HuH-7.5 (cell line): Measurements from ENCODE around the gene ZMYND10.
"Not testable (repeated sequence)": the region's sequence is repeated elsewhere in the genome, so short reads cannot be mapped to it uniquely, and the experiment has no call there.

ENCODE experiments used
- DNase-seq: peaks from one replicate; pipeline ENCODE4 v3.0.0; 2011; ENCODE audit warnings: low spot score

ZMYND10 gene

DNA sequence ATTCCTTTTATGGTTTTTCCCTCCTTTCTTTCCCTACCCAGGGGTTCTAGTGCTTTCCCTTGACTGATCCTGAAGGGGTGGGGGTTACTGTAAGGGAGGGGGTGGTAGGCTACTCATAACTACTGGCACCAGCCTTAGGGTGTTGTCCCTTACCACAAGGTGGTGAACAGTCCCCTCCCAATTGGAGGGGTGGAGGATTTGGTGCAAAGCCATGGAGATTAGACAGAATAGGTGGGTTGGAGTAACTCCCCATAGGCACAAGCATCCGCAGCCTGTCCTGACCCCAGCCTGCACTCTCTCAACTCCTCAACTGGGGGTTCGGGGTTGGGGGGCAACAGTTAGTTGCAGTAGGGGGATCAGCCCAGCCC is 20.4 kb downstream of the ZMYND10 start:
- no peak for DNase-seq

DNA sequence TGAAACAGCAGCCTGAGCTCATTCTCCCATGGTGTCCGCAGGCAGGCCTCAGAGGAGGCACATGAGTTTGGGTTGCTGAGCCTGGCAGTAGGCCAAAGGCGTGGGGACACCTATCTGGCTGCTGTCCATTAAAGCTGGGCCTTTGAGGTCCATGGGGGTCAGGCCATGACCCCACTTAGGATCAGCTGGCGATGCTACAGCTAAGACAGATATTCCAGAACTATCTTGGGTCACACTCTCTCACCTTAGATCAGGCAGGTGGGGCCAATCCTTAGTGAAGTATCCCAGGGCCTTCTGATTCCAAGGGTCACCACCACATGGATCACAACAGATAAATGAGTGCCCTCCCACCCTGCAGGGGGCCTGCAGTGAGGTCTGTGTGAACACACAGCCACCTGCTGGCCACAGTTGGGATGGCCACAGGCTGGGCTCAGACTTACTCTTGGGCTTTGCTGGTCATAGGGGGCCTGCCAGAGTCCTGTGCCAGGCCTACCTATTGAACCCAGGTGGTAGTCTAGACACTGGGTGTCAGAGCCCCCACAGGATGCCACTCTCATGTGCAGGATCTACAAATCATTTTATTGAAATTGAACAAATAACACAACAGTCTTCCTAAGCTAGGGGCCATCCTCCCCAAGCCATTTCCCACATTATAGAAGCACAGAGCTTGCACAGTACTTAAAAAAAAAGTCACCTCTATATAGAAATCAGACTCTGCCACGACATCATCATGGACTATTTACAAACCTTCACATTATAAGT is 21.0 kb downstream of the ZMYND10 start:
- DNase-seq = peak; percentile 90

DNA sequence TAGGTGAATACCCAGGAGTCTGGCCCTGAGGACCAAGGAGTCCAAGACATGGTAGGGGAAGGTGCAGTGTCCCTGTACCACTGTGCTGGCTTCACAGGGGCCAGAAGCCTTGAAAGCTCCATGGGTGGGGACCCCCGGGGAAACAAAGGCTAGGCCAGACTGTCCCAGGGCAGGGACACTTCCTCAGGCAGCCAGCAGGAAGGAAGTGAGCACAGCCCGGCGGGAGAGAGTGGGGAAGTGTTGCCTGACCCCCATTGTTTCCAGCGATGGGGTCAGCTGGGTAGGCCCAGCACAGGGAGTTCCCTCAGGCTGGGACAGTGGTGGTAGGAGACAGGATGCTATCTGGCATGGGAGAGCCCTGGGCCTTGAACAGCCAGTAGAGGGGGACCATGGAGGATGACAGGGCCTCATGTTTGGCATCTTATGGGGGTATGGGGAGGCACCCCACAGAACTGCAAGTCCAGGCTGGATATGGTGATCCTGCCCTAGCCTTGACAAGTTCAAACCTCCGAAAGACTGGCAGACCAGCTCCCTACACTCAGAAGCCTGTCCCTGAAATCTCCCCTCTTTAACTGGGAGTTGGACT is 21.8 kb downstream of the ZMYND10 start:
- DNase-seq = no peak

DNA sequence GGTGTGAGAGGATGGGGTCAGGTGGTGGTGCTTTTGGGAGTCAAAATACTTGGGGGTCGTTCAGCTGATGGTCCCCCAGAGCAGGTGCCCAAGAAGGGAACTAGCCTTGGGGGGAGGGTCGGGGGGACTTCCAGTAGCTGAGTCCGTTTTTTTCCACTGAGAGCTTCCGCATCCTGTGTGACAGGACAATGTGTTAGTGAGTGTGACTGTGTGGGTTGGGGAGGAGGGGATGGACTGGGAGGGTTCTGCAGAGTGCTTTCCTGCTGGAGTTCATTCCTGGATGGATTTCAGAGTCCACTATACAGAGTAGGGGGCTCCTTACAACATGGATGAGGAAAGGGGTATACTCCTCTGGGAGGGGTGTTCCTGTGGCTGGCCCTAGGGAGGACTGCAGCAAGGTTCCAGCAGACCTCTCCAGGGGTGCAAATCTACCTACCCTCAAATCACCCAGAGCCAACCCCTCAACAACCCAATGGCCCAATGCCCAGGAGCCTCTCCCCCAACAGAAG is 22.4 kb downstream of the ZMYND10 start:
- no peak for DNase-seq

DNA sequence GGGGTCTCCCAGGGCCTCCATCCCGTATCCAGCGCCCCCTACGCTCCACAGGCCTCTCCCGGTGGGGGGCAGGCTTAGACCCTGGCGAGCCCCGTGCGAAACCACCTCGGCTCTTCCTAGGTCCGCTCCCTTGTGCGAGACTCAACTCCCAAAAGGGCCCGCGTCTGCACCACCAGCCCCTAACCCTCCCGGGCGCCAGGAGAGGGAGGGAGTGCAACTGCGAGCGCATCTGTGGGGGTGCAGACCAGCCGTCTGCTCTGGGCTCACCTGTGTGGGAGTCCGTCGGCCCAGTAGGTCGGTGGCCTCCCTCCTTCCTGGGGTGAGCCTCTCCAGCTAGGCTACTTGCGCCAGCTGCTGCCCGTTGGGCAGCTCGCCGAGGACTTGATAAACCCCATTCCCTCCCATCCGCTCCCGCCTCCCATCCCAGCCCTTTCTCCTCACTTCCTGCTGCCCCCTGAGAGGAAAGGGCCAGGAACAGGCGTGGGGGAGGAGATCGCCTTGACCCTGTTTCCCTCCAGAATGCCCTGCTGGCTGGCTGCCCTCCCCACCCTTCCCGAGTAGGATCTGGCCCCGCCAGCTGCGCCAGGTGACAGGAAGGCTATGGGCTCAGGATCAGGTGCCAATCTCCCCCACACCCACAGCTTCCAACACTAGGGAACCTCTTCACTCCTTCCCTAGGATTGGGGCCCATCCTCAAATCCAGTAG is 23.0 kb downstream of the ZMYND10 start, which contains the start of gene HYAL2:
TSS of gene HYAL2 (minus strand) at position 360 of the 706 bp plus-strand sequence. CDS start 2,256 bp downstream, outside the sequence.
- DNase-seq = no peak

DNA sequence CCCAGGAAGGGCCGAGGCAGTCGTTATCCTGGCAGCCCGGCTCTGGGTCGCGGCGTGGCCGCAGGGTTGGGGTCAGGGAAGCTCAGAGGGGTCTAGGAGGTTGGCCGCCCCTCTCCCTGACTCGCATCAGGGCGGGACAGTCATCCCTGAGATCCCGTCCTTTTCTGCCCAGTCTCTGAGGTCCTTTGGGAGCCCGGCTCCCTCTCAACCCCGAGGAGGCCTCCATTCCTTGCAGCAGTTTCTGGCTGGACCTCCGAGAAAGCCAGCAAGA is 23.5 kb downstream of the ZMYND10 start:
- DNase-seq = no peak

DNA sequence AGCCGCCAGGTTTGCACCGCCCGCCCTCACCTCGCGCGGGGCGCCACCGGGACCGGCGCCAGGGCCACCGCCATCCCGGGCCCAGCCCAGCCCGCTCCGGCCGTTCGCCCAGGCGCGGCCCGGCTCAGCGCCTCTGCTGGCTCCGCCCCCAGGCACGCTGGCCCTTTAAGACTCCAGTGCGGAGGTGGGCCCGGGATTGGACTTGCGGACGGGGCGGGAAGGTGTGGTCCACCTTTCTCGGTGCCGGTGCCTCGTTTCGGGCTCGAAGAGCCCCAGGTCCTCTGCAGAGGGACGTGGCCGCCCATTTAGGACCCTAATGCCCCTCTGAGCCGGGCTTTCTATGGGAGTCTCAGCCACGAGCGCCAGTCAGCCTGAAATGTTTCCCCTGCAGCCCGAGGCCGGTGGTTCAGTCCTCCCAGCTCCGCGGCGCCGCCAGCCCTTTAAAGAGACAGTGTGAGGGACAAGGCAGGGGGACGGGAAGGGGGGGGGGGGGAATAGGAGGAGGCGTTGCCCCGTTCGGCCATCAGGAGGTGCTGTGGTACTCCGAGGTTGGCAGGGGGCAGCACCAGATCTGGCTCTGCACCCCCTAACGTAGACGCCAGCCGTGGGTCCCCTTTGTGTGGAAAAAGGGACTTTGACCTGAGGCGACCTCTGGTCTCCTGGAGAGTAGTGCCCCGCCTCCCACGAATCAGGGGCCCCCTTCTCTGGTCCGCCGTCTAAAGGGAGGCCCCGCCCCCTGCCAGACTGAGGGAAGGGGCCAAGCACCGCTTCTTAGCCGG is 24.0 kb downstream of the ZMYND10 start:
- DNase-seq = peak; percentile 90

DNA sequence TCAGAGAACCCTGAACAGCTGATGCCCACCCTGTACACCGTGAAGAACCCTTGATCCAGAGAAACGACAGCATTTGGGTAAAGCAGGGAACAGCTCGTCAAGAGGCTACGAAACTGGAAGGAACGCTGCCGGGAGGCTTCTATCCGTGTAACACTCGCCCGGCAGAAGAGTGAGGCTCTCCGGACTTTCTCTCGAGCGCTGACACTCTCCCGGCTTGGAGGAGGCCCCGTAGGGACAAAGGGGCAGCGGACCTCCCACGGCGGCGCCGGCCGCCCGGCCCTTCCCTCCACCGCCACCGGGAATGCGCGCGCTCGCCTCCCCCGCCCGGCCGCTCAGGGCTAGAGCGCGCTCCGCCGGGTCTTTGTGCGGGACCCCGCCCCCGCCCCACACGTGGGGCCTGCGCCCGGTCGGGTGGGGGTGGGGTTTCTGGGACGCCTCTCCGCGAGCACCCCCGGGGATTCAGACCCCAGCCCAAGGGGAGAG is 24.6 kb downstream of the ZMYND10 start:
- DNase-seq = peak; percentile 87

DNA sequence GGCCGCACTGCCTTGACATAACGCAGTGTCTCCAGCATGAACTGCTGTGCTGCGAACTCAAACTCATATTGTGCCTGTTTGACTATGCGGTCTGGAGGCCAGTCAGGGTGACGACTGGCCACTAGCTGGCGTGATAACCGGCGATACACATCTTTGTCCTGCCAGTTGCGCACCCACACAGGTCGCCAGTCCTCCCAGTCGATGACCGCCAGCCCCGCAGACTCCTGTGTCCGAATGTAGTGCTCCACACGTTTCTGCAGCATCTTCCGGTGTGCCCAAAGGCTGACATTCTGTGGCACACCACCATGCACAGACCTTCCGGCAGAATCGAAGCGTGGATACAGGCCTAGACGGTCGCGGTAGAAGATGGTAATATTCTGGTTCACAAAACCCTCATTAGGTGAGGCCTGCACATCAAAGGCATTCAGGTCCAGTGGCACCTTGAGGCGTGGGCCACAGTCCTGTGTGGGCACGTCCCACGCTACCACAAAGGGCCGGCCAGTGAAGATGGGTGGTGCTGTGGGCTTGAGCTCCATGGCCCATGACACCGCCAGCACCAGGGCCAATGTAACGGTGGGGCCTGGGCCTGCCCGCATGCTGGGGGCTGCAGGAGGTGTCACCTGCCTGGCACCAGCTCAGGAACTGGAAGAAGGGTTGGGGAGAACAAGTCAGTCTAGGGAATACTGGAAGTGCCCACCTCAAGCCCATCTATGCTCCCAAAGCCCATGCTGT is 25.5 kb downstream of the ZMYND10 start:
- DNase-seq = no peak

DNA sequence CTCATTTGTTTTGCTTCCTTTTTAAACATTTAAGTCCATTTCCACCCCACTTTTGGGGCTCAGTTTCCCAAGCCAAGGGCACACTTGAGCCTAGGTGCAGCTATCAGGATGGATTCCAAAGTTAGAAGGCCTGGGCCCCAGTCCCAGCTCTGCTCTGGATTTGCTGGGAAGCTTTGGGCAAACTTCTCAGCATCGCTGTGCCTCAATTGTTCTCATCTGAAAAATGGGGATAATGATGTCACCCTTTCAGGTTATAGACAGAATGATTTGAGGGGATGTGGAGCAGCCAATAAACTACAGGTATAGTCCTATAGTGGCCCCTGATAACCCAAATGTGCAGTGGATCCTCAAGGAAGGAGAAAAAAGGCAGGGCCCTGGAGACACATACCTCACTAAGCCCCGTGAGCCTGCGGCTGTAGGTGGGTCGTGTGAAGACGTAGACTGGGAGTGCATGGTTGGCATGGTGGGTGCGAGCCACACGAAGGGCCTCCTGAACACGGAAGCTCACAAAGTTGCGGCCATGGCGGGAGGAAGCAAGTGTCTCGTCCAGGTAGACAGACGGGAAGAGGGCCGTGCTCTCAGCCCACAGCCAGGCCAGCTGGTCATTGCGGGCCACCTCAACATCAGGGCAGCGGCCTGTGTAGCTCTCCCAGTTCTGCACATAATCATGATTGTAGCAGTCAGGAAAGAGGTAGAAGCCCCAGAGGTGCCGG is 26.2 kb downstream of the ZMYND10 start:
- DNase-seq = no peak

DNA sequence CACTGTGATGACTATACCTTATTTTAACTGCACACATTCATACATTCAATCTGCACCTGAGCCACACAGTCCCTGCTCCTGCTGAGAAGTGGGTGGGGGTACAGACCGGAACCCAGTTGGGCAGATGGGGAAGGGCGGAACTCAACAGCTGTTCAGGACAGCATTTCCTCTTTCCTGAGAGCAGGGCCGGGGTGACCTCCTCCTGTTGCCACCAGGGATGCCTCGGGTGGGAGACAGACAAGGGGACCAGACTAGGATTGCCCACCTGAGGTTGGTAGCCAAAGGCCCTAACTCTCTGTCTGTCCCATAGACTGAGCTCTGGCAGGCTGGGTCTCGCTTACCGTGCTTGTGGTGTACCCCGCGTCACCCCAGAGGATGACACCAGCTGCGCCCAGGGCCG is 26.9 kb downstream of the ZMYND10 start:
- no peak for DNase-seq

DNA sequence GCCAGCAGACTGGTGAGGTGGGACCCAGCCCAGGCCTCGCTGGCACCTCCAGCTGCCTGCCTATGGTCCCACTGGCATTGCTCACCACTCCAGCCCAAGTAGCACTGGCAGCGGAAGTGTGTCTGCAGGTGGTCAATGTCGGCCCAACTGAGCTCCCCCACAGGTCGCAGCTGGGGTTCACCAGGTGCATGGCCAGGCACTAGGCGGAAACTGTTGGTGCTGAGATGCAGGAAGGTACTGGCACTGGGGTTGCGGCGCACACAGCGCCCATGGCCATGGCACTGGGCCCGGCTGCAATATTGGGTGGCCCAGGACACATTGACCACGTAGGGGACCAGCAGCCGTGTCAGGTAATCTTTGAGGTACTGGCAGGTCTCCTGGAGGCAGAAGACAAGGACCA is 27.4 kb downstream of the ZMYND10 start:
- DNase-seq = no peak

DNA sequence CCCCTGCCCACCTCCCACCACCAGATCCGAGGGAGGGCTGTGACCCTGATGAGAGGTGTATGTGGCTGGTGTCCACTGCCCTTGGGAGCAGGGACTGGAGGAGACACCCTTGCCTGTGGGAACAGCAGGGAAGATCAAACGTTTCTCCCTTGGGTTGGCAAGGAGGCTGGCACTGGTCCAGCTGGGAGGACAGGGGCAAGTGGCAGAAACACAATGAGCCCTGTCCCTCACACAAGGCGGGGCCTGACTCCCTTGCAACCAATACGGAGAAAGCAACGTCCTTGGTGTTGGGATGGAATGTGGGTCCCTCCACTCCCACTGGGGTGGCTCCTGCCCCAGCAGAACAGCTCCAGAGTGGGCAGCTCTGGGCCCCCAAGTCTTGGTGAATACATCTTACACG is 28.2 kb downstream of the ZMYND10 start:
- DNase-seq = no peak

DNA sequence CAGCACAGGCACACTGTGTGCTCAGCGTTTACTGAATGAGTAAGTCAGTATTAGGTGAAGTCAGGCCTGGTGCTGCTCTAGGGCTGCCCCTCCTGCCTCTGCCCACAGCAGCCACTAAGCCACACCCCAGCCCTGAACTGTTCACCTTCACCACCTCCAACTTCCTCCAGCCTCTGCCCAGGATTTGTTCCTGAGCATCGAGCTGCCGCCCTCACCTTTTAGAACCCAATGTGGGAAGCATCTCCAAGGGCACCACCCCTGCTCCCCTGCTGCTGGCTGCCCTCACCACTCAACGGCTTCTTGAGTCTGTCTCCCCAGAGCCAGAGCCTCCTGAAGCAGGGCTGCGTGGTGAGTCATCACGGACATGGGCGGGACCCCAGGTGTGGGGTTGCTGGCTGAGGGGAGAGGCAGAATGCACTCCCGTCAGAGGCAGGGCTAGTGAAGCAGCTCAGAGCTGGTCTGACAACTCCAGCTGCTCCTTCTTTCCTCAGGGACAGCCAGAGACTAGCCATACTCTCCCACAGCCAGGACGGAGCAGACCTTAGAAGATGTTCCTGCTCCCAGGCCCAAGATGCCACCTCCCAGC is 28.8 kb downstream of the ZMYND10 start:
- DNase-seq = no peak

DNA sequence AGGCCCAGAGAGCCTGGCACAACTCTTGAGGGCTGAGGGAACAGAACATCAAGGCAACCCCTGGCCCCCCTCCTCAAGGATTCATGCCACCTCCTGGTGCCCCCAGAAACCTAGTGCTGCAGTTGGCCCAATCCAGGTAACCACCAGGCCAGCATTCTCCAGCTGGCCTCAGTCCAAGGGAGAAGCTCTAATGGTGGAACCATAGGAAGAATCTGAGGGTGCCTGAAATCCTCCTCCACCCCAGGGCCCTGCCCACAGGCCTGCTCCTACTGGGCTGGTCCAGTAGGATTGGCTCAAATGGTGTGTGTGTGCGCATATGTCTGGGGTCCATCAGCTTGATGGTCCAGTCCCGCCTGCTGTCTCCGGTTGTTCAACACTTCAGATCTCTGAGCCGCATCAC is 30.7 kb downstream of the ZMYND10 start:
- DNase-seq = no peak

DNA sequence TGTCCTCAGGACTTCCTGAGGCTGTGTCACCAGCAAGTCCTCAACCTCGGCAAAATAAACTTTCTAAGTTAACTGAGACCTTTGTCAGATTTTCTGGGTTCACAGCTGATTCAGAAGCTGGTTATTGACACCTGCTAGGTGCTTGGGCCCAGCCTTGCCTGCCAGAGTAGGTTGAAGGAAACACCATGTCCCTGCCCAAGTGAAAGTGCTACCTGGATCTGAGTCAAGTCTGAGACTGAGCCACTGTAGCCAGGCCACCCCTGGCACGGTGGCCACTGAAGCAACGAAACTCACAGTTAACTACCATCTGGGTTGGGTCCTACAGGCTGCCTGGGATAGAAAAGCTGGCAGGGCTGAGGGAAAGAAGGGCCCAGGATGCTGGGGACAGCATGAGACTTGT is 31.2 kb downstream of the ZMYND10 start:
- no peak for DNase-seq

DNA sequence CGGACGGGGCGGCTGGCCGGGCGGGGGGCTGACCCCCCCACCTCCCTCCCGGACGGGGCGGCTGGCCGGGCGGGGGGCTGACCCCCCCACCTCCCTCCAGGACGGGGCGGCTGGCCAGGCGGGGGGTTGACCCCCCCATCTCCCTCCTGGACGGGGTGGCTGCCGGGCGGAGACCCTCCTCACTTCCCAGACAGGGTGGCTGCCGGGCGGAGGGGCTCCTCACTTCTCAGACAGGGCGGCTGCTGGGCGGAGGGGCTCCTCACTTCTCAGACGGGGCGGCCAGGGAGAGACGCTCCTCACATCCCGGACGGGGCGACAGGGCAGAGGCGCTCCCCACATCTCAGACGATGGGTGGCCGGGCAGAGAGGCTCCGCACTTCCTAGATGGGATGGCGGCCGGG is 33.5 kb downstream of the ZMYND10 start:
- DNase-seq = not testable (repeated sequence)

DNA sequence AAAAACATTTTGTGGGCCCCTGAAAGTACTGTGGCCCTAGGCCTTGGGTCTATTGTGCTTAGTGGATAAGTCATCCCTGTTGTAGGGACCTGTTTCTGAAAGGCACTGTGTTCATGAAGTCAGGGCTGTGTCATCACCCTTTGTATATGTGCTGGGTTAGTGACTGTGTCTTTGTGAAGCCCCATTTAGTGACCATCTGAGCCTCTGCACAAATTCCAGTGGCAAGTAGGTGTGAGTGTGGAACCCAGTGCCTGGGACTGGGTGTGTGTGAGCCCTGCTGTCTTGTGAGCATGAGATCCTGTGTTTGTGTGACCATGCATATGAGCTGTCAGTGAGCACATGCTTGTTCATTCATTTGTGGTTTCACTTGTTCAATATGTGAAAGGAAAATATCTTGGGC is 40.9 kb downstream of the ZMYND10 start:
- DNase-seq = no peak

DNA sequence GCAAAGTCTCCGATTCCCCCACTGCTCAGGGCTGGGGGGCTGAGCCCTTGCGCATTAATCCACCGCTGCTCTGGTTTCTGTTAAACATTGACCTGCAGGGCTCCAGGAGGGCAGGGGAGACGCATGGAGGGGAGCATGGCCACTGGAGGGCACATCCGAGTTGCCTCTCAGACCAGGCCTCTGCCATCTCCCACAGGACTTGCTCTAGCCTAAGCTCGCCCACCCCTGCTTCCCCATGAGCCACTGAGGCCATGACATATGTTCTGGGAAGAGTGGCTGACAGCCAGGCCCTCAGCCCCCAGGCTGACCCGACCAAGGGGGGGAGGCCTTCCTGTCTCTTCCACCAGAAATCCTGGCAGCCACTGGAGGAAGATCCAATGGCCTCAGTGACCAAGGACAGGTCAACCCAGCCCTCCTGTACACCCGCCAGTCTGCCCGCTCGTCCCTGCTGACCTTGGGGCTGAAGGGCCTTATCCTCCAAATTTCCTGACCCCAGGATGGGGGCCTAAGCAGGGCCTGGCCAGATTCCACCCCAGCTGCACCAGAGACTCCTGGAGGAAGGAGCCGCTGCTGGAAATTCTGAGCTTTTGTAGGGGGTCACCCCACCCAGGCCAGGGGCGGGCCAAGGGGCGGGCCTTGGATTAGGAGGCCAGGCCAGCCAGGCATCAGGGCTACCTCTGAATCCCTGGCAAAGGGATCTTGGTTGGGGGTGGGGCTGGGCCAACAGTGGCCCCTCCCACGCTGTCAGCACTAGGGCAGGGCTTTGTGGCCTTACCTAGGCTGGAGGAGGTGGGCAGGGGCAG is 42.3 kb downstream of the ZMYND10 start, which contains the start of gene HYAL1:
TSS of gene HYAL1 (minus strand) at position 562 of the 803 bp plus-strand sequence. CDS start 618 bp downstream, outside the sequence.
- DNase-seq = no peak
